ENCODE results near the gene SEC14L3.

Gene SEC14L3

DNA sequence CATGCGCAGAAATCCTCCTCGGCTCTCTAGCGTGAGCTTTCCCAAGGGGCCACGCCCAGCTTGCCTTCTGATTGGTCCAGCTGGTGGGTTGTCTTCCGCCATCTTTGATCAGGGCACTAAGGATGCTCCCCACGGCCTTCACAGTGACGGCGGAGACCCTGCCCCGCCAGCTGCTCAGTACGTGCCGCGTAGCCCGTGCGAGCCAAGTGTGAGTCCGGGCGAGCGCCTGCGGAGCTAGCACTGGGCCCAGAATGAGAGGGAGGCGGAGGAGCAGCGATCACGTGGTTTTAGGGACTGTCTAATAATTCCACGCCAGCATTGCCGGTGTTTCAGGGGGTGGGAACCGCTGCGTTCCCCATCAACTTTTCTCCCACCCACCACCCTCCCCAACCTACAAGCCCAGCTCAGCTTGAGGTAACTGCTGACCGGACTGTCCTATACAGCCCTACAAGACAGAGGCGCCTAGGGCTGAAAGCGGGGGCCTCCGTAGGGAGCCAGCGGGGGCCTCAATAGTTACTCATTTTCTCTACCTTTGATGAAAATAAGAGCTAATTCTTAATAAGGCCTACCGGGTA lies 47.8 kb downstream of the SEC14L3 start:
- in situ Hi-C loops (cut with MboI; ENCODE audit: low sequenced_read_pairs), result no loop called here

DNA sequence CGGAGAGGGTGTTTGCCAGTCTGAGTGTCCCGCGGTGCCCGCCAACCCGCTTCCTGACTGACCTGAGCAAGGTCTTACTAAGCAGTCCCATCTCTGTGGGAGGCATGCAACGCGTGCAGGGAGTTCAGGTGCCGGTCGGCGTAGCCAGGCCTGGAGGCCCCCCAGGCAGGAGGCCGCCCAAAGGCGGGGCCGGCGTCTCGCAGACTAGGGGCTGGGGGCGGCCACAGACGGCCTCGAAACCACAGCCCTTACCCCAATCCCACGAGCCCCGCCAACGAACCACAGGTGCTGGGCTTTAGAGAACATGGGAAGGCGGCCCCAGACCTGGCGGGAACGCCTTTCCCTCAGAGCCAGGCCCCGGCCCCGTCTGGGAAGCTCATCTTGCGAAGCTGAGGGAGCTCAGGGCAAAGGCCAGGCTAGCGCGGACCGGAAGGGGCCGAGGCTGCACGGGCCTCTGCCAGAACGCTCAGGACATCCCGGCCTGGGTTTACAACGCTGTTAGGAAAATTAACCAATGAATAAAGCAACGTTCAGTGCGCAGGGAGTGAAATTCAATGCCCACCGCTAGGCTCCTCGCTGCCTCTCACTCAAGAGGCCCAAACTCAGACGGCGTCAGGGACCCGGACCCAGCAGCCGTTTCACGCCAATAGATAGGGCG lies 48.4 kb downstream of the SEC14L3 start:
- in situ Hi-C loops (cut with MboI; ENCODE audit: low sequenced_read_pairs), result no loop called here

DNA sequence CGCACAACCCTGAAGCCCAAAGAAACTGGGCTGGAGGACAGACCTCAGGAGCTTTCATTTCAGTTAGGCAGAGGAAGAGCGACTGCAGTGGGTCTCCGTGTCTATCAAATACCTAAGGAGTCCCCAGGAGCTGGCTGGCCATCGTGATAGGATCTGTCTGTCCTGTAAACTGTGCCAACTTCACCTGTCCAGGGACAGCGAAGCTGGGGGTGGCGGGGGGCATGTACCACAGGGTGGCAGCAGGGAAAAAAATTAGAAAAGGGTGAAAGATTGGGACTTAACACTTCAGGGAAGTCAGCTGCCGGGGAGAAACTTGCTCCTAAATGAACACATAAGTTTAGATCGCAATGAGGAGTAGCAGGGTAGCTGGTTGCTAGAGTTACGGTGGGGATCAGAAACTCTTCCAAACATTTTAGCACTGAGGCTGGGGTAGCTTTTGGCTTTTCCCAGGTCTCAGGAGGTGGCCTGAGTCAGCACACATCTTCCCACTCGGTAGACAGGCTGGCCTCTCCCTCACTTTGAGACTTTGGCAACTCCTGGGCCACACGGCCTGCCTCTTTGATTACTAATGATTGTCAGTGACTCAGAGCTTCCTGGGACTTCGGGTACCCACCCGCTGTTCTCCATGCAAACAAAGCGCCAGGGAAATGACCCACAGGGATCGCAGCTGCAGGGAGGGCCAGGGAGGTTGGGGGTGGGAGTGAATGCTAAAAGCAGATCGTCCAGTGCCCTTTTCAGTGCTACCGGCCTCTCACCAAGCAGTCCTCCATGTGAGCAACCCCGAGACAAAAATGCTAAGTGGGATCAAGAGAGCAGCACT lies 49.1 kb downstream of the SEC14L3 start:
- in situ Hi-C loops (cut with MboI; ENCODE audit: low sequenced_read_pairs), result no loop called here

DNA sequence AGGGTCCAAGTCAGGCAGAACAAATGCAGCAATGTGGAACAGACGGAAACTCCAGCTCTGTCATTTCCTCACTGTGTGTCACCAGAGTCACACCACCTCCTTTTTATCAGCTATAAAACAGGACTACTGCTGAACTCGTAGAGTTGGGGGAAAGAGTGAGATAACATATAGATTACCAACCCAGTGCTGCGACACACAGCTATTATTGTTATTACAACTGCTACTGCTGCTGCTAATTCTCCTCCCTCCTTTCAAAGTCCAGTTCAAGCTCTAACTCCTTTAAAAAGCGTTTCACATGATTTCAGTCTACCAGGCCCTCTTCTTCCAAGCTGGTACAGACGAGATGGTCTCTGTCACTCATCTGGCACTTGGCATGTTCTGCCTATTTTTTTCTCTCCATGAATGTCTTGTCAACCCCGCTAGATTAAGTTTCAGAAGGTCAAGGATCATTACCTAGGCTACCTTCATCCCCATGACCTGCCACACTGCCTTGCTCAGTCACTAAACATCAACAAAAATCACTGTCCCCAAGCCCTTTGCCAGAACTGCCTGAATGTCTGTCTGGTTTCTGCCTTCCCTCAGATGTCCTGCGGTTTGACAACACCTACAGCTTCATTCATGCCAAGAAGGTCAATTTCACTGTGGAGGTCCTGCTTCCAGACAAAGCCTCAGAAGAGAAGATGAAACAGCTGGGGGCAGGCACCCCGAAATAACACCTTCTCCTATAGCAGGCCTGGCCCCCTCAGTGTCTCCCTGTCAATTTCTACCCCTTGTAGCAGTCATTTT lies 49.9 kb downstream of the SEC14L3 start:
- in situ Hi-C loops (cut with MboI; ENCODE audit: low sequenced_read_pairs), result no loop called here

DNA sequence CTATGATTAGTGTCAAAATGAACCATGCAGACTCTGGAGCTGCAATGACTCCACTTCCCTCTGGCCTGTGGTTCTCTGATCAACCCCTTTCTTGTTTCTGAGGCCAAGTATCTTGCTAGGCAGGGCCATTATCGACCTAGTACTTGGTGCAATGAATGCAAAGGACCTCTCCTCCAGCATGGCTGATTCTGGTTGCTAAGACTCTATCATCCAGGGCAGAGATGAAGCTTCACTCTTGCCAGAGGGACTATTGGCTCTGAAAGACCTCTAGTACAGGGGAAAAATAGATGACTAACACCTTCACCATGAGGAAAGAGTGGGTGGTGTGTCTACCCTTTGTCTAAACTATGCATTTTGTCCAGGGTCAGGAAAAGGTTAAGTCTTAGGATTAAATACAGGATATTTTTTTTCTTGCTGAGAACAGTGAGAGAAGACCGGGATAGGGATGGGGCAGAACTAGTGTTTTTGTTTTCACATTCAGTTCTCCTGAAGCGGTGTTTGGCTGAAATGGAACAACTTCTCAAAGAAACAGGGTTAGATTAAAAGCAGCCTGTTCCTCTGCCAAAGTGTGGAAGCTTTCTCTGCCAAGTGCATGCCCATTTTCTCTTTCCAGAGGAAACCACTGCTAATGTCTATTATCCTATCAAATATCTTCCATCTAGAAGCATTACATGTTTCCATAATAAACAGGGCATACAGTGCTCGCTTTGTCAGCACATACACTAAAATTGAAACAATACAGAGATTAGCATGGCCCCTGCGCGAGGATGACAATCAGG lies 51.3 kb downstream of the SEC14L3 start:
- in situ Hi-C loops (cut with MboI; ENCODE audit: low sequenced_read_pairs), result no loop called here

DNA sequence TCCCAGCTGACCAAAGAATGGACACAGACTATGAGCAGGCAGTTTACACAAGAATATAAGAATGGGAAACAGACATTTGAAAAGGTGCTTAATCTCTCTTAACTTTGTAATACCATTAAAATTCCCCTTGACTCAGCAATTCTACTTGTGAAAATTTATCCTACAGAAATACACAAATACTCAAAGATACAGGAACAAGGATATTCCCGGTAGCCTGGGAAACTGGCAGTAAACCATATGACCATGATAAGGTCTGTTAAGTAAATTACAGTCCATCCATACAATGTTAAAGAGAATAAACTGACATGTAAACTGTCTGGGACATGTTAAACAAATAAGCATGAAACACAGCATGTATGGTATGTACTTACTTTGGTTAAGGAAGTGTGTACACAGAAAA lies 55.0 kb downstream of the SEC14L3 start:
- in situ Hi-C loops (cut with MboI; ENCODE audit: low sequenced_read_pairs), result no loop called here

DNA sequence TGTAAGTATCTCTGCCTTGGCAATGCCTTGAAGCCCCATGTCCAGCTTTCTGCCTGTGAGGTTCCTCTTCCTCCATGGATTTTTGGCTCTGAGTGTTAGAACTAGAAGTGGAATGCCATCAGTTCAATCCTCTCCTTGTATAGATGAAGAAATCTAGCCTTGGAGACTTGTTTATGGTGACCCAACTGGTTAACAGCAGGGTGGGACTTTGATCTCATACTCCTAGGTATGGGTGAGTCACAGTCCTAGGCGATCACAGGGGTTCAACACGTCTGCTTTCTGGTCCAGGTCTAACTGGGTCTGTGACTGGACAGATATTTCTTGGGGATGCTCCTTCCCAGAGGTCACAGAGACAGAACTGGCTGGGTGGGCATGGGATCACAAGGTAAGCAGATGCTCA lies 55.4 kb downstream of the SEC14L3 start:
- in situ Hi-C loops (cut with MboI; ENCODE audit: low sequenced_read_pairs), result no loop called here

DNA sequence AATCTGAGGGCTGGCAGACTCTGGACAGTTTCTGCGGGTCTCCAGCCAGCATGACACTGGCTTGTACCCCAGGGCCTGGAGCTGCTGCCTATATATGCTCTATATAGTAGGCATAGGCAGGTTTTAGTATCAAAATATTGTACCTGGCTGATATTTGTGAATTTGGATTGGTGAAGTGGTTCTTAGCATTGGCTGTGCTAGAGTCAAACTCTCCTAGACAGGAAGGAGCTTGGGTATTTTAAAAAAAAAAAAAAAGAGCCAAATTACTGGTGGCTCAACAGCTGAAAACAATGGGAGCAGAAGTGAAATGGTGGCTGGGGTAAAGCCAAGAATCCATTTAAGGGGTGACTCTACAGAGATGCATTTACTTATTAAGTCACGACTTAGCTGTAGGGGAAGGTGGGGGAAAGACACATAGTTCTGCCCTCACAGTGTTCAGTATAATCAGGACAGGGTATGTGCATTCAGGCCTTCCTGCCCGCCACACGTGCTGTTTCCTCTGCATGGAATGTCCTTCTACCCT lies 57.2 kb downstream of the SEC14L3 start:
- in situ Hi-C loops (cut with MboI; ENCODE audit: low sequenced_read_pairs), result no loop called here

DNA sequence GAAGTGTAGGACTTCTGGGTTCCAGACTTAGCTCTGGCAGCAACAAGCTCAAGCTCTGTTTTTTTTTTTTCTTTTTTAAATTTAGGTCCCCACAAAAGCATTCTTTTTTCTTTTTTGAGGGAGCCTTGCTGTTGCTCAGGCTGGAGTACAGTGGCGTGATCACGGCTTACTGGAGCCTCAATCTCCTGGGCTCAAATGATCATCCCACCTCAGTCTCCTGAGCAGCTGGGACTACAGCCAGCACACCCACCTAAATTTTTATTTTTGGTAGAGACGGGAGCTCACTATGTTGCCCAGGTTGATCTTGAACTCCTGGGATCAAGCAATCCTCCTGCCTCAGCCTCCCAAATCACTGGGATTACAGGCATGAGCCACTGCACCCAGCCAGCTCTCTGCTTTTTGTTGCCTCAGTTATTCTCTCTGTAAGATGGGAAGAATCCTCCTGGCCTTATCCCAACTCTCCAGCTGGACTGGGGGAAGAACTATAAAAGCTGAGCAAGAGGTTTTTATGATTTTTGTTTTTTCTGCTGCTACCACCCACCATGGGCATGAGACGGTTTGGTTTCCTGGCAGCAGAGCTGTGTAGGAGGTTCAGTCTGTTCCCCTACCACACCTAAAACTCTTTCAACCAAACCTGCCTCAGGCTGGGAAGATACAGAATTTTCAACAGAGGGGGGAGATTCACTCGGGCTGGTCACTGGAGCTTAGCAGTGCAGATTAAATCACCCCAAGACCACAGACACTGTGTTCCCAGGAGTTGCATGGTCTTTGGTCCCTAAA lies 57.9 kb downstream of the SEC14L3 start:
- in situ Hi-C loops (cut with MboI; ENCODE audit: low sequenced_read_pairs), result no loop called here

DNA sequence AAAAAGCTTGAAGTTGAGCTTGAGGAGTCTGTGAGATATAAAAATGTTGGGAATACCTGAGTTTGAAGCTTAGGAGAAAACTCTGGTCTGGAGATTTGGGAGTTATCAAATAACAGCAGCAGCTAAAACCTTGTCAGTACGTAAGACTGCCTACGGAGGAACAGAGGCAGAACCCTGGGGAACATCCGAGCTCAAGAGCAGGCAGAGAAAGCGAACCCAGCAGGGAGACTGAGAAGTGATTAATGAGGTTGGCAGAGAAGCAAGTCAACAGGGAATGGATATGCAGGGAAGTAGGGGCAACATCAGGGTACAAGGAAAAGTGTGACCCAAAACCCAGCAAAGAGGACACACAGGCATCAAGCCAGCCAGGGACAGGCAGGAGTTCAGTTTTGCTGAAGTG lies 58.8 kb downstream of the SEC14L3 start:
- in situ Hi-C loops (cut with MboI; ENCODE audit: low sequenced_read_pairs), result no loop called here

DNA sequence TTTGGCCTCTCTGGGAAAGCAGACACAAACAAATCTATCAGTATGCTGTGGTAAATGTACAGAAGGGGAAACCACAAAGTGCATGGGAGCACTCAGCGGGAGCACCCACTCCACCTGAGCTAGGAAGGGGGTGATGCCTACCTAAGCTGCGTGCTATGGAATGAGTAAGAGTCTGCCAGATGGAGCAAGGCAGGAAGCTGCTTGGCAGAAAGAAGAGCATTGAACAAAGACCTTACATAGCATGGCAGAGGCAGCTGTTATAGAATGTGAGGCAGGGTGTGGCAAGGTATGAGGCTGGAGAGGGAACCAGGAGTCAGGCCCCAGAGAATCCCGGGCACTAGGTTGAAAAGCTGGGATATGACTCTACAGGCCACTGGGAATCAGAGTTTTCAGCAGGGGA lies 60.0 kb downstream of the SEC14L3 start:
- in situ Hi-C loops (cut with MboI; ENCODE audit: low sequenced_read_pairs), result no loop called here

All from hTERT RPE-1 (cell line).